Epidermal melanocyte (primary cell): Measurements from ENCODE around the gene GPR148.

Experiments
- DNase-seq: peaks from one replicate; pipeline ENCODE4 v3.0.0; 2011; ENCODE audit warnings: low spot score; ENCODE audit not compliant: insufficient read length

The GPR148 gene

DNA sequence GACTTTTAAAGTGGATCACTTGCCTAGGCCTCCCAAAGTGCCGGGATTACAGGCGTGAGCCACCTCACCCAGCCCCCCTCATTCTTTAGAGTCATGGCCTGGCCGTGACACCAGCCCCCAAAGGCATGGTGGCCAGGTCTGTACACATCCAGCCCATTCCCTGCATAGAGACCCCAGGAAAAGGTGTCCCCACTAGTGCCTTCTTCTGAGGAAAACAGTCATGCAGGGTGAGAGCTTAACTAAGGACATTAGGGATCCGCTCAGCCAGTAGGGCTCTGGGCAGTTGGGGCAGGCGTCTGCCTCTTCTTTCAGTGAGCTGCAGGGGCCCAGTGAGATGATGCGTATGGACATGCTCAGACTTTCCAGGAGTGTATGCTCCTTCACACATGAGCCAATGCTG is 20.8 kb downstream of the GPR148 start:
- no peak for DNase-seq

GRCh38 chr2:130754811-130755210 is 25.9 kb downstream of the GPR148 start:
- DNase-seq: no peak

DNA sequence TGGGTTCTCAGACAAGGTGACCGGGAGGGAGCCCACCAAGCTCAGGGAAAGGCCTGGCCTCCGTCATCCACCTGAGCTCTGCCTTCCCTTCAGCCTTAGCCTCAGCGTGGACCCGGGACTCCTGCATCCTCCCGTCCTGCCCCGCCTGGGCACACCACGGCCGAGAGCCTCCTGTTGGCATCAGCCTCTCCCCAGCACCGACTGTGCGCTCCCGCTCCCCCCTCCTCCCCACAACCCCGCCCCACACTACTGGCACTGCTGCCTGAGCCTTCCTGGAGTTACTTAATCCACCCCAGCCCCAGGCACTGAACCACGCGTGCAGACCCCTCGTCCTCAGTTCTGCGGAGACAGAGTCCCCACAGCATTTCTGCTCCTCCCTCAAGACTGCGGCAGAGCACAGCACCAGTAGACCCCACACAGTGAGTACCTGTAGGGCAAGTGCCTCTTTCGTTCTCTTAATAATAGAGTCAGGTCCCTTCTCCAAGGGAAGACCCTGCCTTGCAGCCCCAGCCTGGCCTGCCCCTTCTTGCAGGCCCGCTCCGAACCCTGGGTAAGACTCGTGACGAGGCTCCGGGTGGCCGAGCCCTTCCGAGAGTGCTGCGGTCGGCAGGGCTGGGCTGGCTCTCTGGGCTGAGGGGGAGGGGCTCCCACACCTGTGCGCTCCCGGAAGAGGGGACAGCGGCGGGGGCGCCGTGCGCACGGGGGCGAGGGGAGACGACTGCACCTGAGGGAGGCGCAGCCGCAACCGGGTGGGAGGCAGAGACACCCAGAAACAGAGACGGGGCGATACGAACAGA is 26.6 kb downstream of the GPR148 start, which contains the start of gene AMER3:
Gene AMER3, plus strand, starts transcription at position 285 of the 797 bp plus-strand sequence. CDS start 6,533 bp downstream, outside the sequence.
- no peak for DNase-seq

DNA sequence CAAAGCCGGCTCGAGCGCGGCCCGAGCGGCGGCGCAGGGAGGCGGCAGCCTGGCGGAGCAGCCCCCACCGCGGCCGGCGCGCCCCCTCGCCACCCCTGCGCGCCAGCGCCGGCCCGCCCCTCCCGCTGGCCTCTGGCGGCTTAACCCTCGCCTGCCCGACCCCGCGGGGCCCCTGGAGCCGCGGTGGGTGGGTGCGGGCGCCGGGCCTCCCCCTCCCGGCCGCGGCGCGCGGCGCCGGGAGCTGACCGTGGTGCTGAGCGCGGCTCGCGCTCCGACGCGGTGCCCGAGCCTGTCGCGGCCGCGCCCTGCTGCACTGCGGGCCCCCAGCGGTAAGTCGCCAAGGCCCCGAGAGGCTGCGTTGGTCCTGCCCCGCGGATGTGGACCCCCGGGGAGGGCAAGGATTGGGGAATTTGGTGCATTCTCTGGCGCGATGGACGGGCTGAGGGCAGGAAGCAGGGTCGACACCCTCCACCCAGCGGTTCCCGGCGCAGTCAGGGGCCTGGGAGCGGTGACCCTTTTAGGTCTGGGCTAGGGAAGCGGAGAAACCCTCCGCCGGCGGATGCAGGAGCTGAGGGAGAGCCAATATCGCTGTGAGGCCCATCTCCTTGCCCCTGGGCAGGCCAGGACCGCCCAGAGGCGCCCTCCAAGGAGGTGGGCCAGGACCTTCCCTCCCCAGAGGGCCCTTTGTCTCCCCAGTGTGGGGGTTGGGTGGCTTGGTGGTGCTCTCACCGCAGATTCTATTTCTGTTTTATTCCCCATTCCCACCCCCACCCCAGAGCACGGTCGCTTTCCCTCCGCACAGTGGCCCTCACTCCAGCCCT is 27.4 kb downstream of the GPR148 start:
- no peak for DNase-seq

DNA sequence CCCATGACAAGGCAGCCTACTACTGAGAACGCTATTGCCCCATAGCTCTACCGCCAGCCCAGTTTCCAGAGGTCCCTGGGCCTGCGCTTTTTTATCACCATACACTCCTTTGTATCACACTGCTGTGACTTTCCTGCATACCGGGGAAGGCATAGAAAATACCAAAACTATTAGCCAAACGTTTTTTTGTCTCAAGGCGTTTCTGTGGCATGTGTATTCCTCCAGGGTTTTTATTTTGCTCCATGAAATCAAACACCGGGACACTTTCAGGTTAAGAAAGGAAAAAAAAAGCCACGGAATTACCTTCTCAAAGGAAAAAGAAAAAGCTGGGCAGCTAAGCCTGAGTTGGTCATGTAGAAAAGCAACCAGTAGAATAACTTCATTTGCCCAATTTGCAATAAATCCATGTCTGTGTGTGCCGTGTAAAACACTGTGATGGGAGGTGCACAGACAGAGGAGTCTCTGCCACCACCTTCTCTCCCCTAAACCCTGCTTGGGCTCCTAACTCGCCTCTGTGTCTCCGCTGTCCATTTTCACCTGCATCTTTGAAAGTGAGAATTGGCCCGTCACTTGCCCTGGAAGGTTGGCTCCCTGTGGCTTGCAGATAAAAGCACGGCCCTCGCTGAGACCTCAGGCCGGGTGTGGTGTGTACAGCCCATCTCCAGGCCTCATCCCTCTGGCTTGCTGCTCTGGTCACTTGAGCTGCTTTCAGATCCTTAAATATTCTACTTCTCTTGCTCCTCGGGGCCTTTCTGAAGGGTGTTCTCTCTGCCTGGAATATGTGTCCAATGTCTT is 28.2 kb downstream of the GPR148 start:
- DNase-seq: no peak

DNA sequence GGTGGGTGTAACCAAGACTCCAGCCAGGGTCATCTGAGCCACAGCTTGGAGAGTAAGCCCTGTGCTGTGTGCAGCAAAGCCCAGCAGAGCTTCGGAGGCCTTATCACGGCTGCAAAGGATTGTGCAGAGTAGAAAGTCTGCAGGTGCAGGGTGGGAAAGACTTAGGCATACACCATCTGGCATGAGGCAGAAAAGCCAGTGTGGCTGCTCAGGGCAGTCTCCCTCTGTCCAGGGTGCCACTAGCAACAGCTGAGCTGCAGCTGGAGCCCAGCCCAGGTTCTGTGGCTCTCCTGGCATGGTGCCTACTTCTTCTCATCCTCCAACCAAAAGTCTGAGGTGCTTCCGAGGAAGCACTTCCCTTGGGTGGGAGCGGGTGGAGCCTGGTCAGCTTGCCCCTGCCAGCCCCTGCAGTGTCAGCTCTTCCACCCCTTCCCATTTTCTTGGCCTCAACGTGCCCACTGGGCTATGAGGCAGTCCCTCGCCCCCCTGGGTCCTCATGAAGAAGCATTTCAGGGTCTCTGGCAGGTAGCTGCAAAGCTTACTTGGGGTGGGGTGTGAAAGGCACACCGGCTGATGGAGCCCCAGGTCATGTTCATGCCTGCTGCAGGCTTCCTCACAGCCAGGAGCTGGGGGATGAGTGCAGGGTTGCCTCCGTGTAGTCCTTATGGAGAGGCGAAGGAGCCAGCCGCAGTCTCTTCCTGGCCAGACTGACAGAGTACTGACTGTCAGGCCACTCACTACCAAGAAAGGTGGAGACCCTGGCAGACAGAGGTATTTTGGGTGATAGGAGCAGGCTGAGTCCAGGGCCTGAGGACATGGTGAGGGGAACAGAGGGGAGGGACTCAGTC is 31.3 kb downstream of the GPR148 start:
- no peak for DNase-seq

- DNase-seq: no peak
These were observed 32.2 kb downstream of the GPR148 start for GRCh38 chr2:130760754-130761751.

DNA sequence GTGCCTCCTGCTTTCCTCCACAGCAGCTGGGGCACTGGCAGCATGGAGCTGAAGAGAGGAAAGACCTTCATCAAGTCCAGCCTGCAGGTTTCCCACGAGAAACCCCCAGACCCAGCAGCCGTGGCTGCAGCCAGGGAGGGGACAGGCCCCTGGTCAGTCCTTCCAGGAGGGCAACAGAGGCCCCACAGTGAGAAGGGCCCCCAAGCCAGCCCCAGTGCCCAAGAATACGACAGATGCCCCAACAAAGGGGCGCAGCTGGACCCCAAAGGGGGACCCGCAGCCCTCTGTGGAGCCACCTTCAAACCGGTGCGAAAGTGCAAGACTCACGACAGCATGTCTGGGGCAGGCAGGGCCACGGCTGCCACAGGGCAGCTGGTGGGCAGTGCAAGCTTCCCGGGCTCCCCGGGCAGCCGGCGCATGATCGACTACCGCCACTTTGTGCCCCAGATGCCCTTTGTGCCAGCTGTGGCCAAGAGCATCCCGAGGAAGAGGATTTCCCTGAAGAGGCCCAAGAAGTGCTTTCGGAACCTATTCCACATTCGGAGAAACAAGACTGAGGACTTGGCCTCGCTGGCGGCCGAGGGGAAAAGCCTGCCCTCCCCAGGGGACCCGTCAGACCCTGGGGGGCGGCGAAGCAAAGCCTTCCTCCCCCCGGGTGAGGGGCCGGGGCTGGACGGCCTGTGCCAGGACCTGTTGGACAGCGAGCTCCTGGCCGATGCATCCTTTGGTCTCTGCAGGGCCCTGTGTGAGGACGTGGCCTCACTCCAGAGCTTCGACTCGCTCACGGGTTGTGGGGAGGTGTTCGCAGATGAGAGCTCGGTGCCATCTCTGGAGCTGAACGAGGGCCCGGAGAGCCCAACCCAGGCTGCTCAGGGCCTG is 33.4 kb downstream of the GPR148 start:
- DNase-seq: no peak

DNA sequence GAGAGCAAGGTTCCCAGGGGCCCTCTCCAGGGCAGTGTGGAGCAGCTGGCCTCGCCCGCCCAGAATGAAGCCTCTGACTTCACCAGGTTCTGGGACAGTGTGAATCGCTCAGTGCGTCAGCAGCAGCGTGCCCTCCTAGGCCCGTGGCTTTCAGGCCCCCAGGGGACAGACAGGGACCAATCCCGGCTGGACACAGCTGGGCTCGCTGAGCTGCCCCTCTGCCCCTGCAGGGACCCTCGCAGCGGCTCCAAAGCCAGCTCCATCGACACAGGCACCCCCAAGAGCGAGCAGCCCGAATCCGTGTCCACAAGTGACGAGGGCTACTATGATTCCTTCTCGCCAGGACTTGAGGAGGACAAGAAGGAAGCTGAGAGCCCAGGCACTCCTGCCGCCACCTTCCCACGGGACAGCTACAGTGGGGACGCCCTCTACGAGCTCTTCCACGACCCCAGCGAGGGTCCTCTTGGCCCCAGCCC is 34.1 kb downstream of the GPR148 start:
- DNase-seq: no peak

GRCh38 chr2:130763405-130763804 is 34.5 kb downstream of the GPR148 start:
- DNase-seq: no peak

- DNase-seq: no peak
These were observed 35.4 kb downstream of the GPR148 start for GRCh38 chr2:130764035-130764820.

GRCh38 chr2:130764821-130765115 is 35.9 kb downstream of the GPR148 start:
- no peak for DNase-seq

GRCh38 chr2:130765464-130765863 is 36.6 kb downstream of the GPR148 start:
- no peak for DNase-seq

DNA sequence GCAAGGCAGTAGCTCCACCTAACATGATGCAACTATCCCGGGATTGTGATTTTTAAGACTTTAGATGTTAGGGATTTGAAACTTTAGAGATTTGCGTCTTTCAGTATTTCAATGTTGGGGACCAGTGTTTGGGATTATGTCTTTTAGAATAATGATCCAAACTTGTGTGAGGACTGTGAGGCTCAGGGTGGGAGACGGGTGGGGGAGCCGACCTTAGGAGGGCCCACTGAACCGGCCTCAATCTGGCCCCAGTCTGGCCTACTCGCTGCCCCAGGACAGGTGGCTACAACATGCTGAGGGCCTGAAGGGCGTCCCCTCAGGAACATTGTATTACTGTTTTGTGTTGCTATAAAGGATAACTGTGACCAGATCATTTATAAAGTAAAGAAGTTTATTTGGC is 37.2 kb downstream of the GPR148 start:
- no peak for DNase-seq

- DNase-seq: no peak
These were observed 38.0 kb downstream of the GPR148 start for GRCh38 chr2:130766711-130767407.

DNA sequence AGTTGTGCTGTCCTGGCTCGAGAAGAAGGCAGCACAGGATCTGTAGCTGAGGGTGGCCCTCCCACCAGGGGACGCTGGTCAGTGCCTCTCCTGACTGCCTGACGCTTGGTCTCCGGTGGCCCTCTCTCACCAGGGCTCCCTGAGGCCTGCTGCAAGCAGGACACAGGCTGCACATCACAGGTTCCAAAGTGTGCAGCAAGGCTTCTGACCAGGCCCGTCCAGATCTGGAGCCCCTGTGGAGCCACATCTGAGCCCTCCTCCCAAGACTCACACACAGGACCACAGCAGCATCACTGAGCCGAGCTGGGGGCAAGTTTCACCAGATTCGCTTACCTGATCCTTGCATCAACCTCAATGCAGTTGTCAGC is 38.5 kb downstream of the GPR148 start:
- DNase-seq: no peak

- DNase-seq: no peak
These were observed 39.5 kb downstream of the GPR148 start for GRCh38 chr2:130768191-130768855.
